Measurements from ENCODE around the gene ADAD2.

Gene ADAD2

DNA sequence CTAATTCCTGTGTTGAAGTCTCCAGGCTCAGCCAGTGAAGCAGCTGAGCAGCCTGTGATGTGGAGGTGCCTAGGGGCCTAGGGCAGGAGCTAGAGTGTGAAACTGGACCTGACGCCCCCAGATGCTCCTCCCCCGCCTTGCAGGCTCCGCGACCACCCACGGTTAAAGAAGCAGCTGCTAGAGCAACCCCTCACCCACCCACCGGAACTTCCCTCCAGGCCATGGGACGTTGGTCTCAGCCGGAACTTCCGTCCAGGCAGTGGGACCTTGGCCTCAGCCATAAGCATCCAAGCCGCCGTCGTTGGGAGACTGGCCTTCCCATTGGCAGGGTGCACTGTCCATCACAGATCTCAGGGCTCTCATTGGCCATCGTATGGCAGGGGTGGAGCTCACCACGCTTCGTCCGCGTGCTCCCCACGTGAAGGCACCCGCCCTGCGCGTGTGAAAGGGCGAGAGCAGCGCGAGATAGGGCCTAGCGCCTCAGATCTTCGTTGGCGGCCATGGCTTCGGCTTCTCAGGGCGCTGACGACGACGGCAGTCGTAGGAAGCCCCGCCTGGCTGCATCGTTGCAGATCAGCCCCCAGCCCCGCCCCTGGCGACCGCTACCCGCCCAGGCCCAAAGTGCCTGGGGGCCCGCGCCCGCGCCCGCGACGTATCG lies at the start of gene ADAD2:
TSS of gene ADAD2 (plus strand) at position 427 of the 658 bp plus-strand sequence. CDS start at position 501, 74 bp downstream.
- no peak for DNase-seq

DNA sequence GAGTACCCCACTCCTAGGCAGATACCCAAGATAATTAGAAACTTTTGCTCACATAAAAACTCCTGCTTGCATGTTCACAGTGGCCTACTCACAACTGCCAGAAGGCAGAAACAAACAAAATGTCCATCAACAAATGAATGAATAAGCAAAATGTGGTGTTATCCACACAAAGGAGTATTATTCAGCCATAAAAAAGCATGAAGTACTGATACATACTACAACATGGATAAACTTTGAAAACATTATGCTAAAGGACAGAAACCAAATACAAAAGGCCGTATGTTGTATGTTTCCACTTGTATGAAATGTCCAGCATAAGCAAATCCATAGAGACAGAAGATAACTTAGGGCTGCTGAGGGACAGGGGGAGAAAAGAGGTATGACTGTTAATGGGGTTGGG lies 47.9 kb upstream of the ADAD2 start:
- no peak for DNase-seq

DNA sequence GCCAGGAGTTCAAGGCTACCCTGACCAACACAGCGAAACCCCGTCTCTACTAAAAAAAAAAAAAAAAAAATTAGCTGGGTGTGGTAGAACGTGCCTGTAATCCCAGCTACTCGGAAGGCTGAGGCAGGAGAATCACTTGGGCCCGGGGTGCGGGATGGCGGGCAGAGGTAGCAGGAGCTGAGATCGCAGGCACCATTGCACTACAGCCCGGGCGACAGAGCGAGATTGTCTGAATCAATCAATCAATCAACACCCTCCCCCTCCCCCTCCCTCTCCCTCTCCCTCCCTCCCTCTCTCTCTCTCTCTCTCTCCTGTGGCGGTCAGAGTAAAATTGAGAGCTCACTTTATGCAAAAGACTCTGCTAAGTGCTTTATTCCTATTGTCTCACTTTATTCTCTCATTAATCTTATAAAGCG lies 47.2 kb upstream of the ADAD2 start:
- peak in 1 of 56 donors; percentile 2 for DNase-seq

DNA sequence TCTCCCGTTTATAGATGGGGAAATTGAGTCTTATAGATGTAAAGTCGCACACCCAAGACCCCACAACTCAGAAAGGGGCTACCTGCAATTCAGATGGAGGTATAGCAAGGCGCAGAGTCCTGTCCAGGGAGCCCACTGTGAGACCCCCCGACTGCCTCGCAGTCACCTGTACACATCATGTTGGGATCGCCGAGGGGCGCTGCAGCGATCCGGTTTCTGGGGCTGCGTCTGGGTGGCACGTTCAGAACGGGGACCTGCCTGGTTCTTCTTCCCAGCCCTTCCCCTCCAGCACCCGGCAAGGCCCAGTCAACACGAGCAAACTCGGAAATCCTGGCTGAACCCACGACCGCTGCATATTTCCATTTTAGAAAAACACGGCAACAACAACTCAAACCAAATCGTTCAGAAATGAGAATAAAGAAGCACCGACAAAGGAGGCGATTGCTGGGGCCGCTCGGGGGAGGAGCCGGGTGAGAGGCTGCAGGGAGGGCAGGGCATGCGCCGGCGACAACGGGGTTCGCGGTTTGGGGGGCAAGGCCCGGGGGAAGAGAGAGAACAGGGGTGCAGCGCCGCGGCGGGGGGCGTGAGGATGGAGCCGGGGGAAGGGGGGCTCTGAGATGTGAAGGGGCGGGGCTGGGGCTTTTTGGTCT lies 46.6 kb upstream of the ADAD2 start:
- peak in 33 of 56 donors; percentile 10 to 62 (median 29) for DNase-seq

DNA sequence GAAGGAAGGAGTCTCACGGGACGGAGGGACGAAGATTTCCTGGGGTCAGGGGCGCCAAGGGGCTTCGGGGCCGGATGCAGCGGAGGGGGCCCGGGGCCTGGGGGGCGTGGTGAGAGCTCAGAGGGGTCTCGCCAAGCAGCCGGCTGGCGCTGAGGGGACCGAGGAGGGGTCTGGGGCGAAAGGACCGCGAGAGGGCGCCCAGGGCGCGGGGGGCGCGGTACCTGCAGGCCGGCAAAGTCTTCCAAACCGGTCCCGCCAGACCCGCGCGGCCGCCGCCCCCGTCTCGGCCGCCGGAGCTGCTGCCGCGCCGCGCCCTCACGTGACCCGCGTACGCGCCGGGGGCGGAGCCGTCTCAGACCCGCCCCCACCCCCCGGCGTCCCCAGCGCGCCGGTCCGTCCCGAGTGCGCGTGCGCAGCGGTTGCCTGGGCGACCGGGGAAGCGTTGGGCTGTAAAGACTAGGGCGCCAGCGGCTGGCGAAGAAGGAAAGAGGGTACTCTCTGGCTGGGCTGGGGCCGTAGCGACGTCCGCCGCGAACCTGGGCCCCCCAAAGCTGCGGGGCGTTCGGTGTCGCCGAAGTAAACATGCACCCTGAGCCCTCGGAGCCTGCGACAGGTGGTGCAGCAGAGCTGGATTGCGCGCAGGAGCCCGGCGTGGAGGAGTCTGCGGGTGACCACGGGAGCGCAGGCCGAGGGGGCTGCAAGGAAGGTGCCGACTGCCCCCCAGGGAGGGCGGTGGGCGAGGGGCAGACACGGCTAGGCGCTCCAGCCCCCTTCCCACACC lies 45.9 kb upstream of the ADAD2 start, which contains the start of the genes DNAAF1 and HSDL1:
TSS of gene DNAAF1 (plus strand) at position 450 of the 781 bp plus-strand sequence. CDS start at position 583, 133 bp downstream.
TSS of gene HSDL1 (minus strand) at position 319 of the 781 bp plus-strand sequence. CDS start 13,856 bp downstream, outside the sequence.
- peak in 55 of 56 donors; percentile 37 to 96 (median 84) for DNase-seq

DNA sequence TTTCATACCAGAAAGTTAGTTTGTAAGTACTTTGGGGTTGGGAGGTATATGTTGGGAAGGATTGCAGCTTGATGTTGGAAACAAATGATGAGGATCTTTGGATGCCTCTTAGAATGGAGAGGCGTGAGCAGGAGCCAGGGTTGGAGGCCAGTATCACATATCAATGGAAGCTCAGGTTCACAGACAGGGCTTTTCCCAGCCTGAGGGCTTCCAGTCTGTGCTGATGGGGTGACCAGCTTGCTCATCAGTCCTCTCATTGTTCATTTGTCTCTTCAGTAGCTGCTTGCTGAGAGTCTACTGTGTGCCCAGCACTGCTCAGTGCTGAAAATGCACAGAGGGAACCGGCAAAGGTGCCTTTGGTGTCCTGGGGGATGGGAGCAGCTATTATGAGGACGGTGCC lies 40.0 kb upstream of the ADAD2 start:
- DNase-seq, result no peak

DNA sequence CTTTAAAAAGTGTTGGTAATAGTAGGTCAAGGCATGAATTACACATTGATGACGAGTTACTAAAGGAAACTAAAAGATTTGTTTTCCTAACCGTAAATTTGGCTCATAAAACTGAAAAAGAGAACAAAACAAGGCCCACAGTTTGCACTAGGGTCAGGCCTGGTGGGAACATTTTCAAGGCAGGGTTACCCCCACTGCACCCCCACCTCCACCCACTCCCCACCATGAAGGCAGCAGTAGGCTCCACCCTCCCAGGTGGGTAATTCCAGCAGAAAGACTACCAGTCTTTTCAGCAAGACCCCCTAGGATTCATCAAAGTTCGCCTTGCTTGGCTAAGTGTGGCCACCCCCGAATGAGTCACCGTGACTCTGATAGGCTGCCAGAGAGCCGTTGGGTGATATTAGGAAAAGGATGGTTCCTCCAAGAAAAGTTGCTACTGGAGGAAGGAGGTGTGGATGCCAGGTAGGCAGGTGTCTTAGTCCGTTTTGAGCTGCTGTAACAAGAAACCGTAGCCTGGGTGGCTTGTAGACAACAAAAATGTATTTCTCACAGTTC lies 37.2 kb upstream of the ADAD2 start:
- no peak for DNase-seq

DNA sequence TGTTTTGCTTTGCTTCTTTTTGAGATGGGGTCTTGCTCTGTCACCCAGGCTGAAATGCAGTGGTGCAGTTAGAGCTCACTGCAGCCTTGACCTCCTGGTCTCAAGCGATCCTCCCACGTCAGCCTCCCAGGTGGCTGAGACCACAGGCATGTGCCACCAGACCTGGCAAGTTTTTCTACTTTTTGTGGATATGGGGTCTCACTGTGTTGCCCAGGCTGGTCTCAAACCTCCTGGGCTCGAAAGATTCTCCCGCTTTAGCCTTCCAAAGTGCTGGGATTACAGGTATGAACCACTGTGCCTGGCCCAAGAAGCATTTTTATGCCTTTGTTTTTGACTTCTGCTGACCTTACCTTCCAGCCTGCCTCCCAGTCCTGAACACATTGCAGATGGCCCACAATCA lies 35.7 kb upstream of the ADAD2 start:
- DNase-seq, result no peak

DNA sequence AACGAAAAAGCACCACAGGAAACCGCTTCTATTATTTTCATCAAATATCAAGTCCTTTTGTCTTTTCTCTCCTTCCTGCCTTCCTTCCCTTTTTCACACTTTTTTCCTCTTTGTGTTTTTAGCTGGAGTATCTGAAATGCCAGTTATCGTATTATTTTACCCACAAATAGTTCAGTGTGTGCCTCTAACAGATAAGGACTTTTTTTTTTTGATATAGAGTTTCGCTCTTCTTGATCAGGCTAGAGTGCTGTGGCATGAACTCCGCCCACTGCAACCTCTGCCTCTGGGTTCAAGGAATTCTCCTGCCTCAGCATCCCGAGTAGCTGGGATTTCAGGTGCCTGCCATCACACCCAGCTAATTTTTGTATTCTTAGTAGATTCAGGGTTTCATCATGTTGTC lies 35.2 kb upstream of the ADAD2 start:
- DNase-seq, result no peak

DNA sequence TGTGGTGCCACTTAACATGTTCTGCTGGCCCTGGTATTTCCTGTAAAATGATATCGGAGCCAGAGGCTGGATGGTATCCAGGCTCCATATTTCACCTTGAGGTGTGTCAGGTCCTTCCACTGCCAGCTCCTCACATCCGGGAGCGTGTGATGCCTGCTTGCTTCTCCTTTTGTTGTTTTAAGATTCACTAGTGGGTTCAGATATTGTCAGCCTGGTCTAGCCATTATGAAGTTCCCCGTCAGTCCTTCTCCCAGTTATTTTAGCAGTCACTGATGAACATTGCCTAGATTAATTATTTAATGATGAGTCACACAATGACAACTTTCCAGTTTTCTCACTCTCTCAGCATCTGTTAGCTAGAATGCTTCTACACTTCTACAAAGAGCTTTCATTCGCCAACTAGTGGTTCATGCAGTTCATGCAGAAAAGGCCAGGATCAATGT lies 34.6 kb upstream of the ADAD2 start:
- no peak for DNase-seq

DNA sequence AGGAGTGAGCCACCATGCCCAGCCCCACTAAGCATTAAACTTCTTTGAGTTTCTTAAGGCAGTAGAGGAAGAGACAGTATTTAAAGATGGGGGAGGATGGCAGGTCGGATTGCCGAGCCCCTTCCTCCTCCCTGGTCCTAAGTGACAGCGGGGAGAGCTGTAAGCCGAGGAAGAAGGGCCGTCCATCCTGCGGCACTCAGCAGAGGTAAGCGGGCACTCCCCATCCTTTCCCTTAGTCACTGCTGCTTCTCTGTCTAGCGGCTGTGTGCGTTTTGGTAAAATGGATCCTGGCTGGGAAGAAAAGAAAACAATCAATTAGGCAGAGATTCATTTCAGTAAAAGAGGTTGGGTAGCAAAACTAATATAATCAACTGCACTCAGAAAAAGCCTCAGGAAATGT lies 31.9 kb upstream of the ADAD2 start:
- DNase-seq, result no peak

DNA sequence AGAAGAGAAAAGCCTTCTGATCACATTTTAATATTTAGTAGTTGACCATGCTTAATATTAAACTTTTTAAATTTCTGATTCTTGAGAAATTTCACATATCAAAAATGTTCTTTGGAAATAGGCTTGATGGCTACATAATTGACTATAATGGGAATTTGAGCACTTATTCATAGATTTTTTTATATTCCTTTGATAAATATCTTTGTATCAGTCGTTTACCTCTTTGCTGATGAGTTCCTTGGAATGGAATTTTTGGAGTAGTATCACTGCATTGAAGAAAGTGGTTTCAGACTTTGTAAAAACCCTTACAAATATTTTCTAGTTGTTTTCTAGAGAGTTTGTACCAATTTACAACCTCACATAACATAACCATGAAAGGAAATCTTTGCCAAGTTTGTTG lies 31.2 kb upstream of the ADAD2 start:
- no peak for DNase-seq

DNA sequence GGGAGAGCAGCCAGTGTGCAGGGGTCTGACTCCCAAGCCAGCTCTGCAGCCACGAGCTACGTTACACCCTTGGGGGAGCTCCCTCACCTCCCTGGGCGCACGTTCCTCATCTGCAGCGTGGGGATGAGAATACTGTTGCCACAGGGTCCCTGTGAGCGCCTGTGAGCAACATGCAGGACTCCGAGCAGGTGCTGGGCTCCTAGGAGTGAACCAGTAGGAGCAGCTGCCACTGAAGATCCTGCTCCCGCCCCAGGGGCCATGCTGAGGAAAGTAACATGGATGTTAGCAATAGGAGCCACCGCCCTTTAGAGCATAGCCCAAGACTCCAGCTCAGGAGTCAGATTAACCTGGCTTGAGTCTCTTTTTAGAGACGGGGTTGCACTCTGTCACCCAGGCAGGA lies 29.9 kb upstream of the ADAD2 start:
- DNase-seq, result no peak

DNA sequence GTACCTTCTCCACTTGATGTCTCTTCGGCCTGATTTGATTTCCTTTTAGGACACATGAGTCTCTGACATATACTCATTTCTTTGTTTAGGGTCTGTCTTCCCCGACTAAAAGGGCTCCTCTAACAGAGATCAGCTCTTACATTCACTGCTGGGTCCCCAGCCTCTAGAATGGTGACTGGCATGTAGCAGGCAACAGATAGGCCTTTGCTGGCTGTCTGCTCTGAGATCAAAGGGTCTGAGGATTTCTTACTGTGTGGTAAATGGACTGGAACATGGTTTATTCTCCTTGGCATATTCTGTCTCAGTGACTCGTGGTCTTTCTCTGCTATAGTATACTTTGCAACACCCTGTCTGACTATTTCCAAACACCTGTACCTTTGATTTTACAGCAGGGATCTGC lies 29.2 kb upstream of the ADAD2 start:
- DNase-seq, result no peak

DNA sequence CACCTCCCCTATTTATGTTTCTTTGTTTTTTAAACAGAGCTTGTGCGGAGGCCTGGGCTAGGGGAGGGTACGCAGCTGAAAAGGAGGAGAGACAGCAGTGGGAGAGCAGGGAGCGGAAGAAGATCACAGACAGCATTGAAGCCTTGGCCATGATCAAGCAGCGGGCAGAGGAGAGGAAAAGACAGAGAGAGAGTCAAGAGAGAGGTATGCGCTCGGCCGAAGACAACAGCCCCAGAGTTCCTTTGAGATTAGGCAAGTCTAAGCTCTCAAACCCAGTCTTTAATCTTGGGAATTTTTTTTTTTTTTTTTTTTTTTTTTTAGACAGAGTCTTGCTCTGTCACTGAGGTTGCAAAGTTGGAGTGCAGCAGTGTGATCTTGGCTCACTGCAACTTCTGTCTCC lies 25.2 kb upstream of the ADAD2 start:
- DNase-seq, result no peak

DNA sequence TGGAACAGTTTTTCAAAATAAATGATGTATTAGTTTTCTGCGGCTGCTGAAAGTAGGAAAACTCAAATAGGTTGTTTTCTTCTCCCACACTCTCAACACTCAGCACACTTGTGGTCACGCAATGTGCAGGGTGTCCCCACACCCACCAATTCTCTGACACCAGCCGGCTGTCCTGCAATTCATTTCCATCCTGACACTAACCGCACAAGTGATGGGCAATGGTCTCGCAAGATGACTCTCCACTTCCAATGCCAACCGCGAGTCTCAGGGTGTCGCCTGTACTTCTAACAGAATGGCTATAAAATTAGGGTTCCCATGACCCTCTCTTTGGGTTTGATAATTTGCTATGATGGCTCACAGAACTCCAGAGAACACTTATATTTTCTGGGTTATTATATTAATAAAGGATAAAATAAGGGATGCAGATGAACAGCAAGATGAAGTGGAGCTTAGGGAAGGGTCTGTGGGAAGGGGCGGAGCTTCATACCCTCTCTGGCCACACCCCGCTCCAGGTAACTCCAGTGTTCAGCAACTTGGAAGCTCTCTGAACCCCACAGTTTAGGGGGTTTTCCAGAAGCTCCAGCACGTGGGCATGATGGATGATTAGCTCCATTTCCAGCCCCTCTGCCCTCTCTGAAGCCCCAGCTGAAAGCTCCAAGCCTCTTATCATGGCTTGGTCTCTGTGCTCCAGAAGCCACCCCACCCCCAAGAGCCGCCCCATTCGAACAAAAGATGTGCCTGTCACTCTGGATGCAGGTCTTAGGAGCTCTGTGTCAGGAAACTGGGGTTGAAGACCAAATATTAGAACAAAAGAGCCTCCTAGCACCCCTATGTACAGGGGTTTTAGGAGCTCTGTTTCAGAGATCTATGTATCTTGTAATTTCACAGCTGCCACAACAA lies 23.9 kb upstream of the ADAD2 start:
- DNase-seq, result no peak

DNA sequence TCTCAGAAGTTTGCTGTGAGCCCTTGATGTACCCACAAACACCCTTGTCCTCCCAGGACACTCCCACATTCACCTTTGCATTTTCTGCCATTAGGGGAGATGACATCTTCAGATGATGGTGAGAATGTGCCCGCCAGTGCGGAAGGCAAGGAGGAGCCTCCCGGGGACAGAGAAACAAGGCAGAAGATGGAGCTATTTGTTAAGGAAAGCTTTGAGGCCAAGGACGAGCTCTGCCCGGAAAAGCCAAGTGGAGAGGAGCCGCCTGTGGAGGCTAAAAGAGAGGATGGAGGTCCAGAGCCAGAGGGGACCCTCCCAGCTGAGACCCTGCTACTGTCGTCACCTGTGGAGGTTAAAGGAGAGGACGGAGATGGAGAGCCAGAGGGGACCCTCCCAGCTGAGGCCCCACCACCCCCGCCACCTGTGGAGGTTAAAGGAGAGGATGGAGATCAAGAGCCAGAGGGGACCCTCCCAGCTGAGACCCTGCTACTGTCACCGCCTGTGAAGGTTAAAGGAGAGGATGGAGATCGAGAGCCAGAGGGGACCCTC lies 21.1 kb upstream of the ADAD2 start:
- DNase-seq, result no peak

DNA sequence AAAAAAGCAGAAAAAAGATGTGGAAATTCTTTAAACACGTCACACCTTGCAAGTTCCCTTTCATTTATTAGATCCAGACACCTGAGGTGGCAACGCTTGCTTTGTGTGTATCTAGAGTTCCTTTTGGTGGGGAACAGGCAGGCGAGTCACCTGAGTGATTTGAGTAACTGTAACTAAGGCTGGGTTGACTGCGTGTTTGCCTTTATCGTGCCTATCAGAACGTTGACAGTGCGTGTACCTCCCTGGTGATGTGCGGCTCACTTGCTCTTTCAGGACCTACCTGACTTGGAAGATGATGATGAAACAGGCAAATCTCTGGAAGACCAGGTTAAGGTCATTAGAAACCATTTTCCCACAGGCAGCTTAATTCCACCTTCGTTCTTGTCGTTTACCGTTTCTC lies 16.6 kb upstream of the ADAD2 start:
- peak in 6 of 56 donors; percentile 27 to 48 (median 39) for DNase-seq

DNA sequence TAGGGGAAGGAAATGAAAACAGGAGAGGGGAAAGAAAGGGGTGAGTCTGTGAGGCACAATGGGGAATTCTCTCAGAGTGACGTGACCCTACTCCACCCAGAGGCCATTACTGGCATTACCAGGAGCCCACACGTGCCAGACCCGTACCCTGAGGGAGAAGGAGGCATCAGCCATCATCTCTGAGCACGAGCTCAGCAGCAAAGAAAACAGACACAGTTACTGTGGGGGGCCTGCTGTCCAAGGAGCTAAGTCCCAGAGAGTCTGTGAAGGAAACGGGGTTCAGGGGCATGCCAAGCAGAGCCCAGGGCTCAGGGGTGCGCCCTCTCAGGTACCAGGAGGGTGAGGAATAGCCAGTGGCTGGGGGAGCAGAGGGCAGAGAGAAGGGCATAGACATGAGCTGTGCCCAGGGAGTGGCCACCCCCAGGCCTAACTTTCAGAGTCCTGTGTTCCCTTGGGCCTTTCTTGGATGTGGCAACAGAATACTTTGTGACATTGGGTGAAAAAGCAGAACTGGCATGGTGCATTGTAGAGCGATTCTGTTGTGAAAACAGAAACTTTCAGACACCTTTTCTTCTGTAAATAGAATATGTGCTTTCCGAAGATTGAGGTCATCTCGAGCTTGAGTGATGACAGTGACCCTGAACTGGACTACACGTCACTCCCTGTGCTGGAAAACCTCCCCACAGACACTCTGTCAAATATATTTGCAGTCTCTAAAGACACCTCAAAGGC lies 15.4 kb upstream of the ADAD2 start:
- peak in 24 of 56 donors; percentile 6 to 78 (median 36) for DNase-seq

All from nucleus accumbens (tissue), 56 donors.